Sigmoid colon (tissue), 4 donors: ENCODE data around the gene CD52.

Experiments
- CTCF ChIP-seq, 4 experiments: fragments of 450-650 bp in 3 of 4; fragments of 200-600 bp in 1 of 4; IDR thresholded peaks; one replicate each; pipeline ENCODE4 v1.5.1; 2016 to 2019; ENCODE audit warnings: antibody characterized with exemption in 4 of 4, mild to moderate bottlenecking in 3 of 4, moderate library complexity in 2 of 4
- EP300 ChIP-seq, 4 donors: sonication (generic); formaldehyde crosslinking; IDR thresholded peaks; one replicate each; pipeline ENCODE4 v1.6.1; 2017; ENCODE audit warnings: antibody characterized with exemption in 4 of 4
- POLR2A ChIP-seq, 2 donors: fragments of 450-650 bp; IDR thresholded peaks; one replicate each; pipeline ENCODE4 v1.6.1; 2016; ENCODE audit warnings: antibody characterized with exemption in 2 of 2, mild to moderate bottlenecking in 2 of 2, moderate library complexity in 2 of 2
- POLR2AphosphoS5 ChIP-seq, 4 donors: sonication (generic); formaldehyde crosslinking; IDR thresholded peaks; one replicate each; pipeline ENCODE4 v1.6.1; 2017; ENCODE audit warnings: antibody characterized with exemption in 4 of 4

GRCh38 chr1:26368006-26368405 is 50.2 kb downstream of the CD52 start:
- no peak for TF ChIP-seq CTCF (IDR thresholded peaks at IDR 0.05)
- no peak for TF ChIP-seq POLR2AphosphoS5 (IDR thresholded peaks at IDR 0.05)
- no peak for TF ChIP-seq EP300 (IDR thresholded peaks at IDR 0.05)
- TF ChIP-seq POLR2A (IDR thresholded peaks at IDR 0.05), result no peak
